Panc1 (cell line): ENCODE measurements around the gene WWOX. TPM values are rescaled to one million over a fixed set of nuclear protein-coding genes. Genes with fewer than 3 reads are reported as not detected.
"Not testable (repeated sequence)": the region's sequence is repeated elsewhere in the genome, so short reads cannot be mapped to it uniquely, and the experiment has no call there.

Source experiments
- ATAC-seq: fragments of 200-7000 bp; cut with Tn5 transposase; 2 replicates; pipeline ENCODE4 v1.9.1; 2020; ENCODE audit warnings: mild to moderate bottlenecking, moderate library complexity
- BruUV-seq: library from RNA; stranded (reverse); fragments of 400-500 nt; replicated peaks from 2 replicates; lab custom pipeline; 2021; lab: Mats Ljungman, UMichigan
- CTCF ChIA-PET: fragments of 300-600 bp; sonication (Branson Sonifier 250); formaldehyde crosslinking; loops from one replicate; lab custom pipeline; 2022; ENCODE audit warnings: antibody characterized with exemption; lab: Charles Lee
- POLR2A ChIA-PET: fragments of 300-600 bp; sonication (Branson Sonifier 250); formaldehyde crosslinking; loops from one replicate; lab custom pipeline; 2022; ENCODE audit warnings: antibody characterized with exemption; lab: Charles Lee
- DNase-seq: peaks from one replicate; pipeline ENCODE4 v3.0.0-alpha.2; 2010; ENCODE audit warnings: low read depth, low spot score
- H3K27ac ChIP-seq: 2 replicates; pipeline ENCODE4 v1.5.1; 2011; ENCODE audit warnings: mild to moderate bottlenecking, low read length, inconsistent platforms
- H3K27me3 ChIP-seq: fragments of 200-500 bp; sonication (Bioruptor generic); 2 replicates; pipeline ENCODE4 v1.6.0; 2014; ENCODE audit warnings: low read length, inconsistent platforms; ENCODE audit not compliant: control insufficient read depth, insufficient read depth
- H3K36me3 ChIP-seq: fragments of 200-500 bp; sonication (Bioruptor generic); 2 replicates; pipeline ENCODE4 v1.5.1; 2014; ENCODE audit warnings: inconsistent platforms, mild to moderate bottlenecking, low read length, moderate library complexity; ENCODE audit not compliant: control insufficient read depth, insufficient read depth
- H3K4me1 ChIP-seq: 2 replicates; pipeline ENCODE4 v1.5.1; 2011; ENCODE audit warnings: inconsistent platforms, mild to moderate bottlenecking, low read length, moderate library complexity; ENCODE audit not compliant: control insufficient read depth, insufficient read depth
- H3K4me3 ChIP-seq, 2 experiments: 2 replicates each; pipeline ENCODE4 v1.5.1; 2011 to 2012; ENCODE audit warnings: low read depth in 2 of 2, low read length in 2 of 2, mild to moderate bottlenecking in 2 of 2, inconsistent platforms in 1 of 2, moderate library complexity in 1 of 2
- H3K9me3 ChIP-seq: fragments of 200-500 bp; sonication (Bioruptor generic); 2 replicates; pipeline ENCODE4 v1.5.1; 2014; ENCODE audit warnings: low read depth, mild to moderate bottlenecking, inconsistent platforms, low read length, moderate library complexity; ENCODE audit not compliant: control insufficient read depth, insufficient read depth
- POLR2AphosphoS5 ChIP-seq: IDR thresholded peaks from 2 replicates; pipeline ENCODE4 v1.6.1; 2012; ENCODE audit warnings: mild to moderate bottlenecking, low read depth, low read length, moderate library complexity
- SIN3A ChIP-seq: IDR thresholded peaks from 2 replicates; pipeline ENCODE4 v1.6.1; 2012; ENCODE audit warnings: low read depth, mild to moderate bottlenecking, low read length, moderate library complexity, borderline replicate concordance; ENCODE audit not compliant: insufficient read depth
- TCF7L2 ChIP-seq: IDR thresholded peaks from 2 replicates; pipeline ENCODE4 v1.6.1; 2011; ENCODE audit warnings: mild to moderate bottlenecking, low read depth, low read length, inconsistent platforms
- in situ Hi-C: cut with HindIII; loops from 2 replicates; pipeline ENCODE4 v1.10.0; 2016; ENCODE audit warnings: low sequenced_read_pairs, low pct_unique_long_range_greater_than_20kb
- intact Hi-C: fragments of 100-400 bp; cut with micrococcal nuclease; formaldehyde crosslinking; loops from one replicate; pipeline ENCODE4 v1.10.0; 2022; ENCODE audit not compliant: unreplicated experiment
- total RNA-seq: library from RNA; stranded (reverse); gene quantifications from one replicate; pipeline ENCODE4 v1.2.1, GENCODE V29; 2021; ENCODE audit not compliant: unreplicated experiment
- TF ChIP-seq, protein P1 (sequence below): fragments of 450-650 bp; IDR thresholded peaks from 2 replicates; pipeline ENCODE4 v1.5.1; 2017; ENCODE audit warnings: mild to moderate bottlenecking
- TF ChIP-seq, protein P2 (sequence below), 2 experiments: IDR thresholded peaks; 2 replicates each; pipeline ENCODE4 v1.6.1; 2011 to 2012; ENCODE audit warnings: low read depth in 2 of 2, control low read depth in 1 of 2, low read length in 1 of 2, mild to moderate bottlenecking in 1 of 2, moderate library complexity in 1 of 2; ENCODE audit not compliant: insufficient read depth in 1 of 2

The WWOX gene
- total RNA-seq, 1 experiment from 2014 or later = 12.5 TPM

DNA sequence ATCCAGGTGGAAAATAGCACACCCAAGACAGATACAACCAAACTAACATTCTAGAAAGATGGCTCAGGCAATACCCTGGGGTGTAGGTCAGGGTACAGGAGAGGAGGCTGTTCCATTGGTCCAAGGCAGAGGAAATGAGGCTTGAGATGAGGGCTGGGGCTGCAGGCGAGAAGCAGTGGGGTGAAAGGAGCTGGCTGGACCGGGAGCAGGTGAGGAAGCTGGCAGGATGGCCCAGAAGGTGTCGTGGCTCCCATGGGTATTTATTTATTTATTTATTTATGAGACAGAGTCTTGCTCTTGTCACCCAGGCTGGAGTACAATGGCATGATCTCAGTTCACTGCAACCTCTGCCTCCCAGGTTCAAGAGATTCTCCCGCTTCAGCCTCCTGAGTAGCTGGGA lies 1161.4 kb downstream of the WWOX start:
- in situ Hi-C loops, H3K27ac ChIP-seq, intact Hi-C loops, DNase-seq, H3K36me3 ChIP-seq, BruUV-seq, H3K4me1 ChIP-seq, ATAC-seq, H3K4me3 ChIP-seq, H3K27me3 ChIP-seq, H3K9me3 ChIP-seq: not testable (repeated sequence)
- ChIA-PET CTCF (interaction anchor here (0.6 kb wide), 2 partner anchors 700 to 1139 kb away, joined by 4 to 6 read pairs; no protein-coding TSS in a partner anchor), POLR2A (interaction anchor here (0.6 kb wide), 1 partner anchor 33 kb away, joined by 3 read pairs; no protein-coding TSS in a partner anchor)

DNA sequence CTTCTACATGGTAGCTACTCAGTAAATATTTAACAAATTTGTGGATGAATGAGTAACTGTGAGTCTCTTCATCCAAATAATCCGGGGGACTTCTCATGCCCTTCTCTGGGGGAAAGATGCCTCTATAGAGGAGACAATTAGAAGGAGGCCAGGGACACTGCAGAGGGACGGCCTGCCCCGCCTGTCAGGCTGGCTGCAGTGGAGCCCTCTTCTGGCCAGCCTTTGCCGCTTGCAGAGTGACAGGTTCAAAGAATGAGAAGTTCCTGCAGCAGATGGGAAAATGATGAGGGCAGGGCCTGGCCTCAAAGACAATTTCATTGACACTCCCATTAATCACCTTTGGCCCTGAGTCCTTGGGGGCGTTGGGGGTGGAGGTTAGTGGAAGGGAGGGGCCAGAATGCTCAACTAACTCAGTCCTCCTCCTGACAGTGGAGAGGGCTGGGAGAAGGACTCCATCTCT lies 1162.1 kb downstream of the WWOX start:
- no peak for DNase-seq
- no peak overlapping the region for H3K4me3 ChIP-seq
- BruUV-seq = no TSS peak
- no peak for ATAC-seq
- CTCF ChIA-PET = interaction anchor here (0.6 kb wide), 1 partner anchor 1140 kb away, joined by 4 read pairs; no protein-coding TSS in a partner anchor
- in situ Hi-C loops = no loop called here
- TF ChIP-seq, protein P1, sequence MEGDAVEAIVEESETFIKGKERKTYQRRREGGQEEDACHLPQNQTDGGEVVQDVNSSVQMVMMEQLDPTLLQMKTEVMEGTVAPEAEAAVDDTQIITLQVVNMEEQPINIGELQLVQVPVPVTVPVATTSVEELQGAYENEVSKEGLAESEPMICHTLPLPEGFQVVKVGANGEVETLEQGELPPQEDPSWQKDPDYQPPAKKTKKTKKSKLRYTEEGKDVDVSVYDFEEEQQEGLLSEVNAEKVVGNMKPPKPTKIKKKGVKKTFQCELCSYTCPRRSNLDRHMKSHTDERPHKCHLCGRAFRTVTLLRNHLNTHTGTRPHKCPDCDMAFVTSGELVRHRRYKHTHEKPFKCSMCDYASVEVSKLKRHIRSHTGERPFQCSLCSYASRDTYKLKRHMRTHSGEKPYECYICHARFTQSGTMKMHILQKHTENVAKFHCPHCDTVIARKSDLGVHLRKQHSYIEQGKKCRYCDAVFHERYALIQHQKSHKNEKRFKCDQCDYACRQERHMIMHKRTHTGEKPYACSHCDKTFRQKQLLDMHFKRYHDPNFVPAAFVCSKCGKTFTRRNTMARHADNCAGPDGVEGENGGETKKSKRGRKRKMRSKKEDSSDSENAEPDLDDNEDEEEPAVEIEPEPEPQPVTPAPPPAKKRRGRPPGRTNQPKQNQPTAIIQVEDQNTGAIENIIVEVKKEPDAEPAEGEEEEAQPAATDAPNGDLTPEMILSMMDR = peak; percentile 53
- TF ChIP-seq TCF7L2 = no peak
- H3K27me3 ChIP-seq = no peaks in the 10 kb centered on the region
- H3K9me3 ChIP-seq = no peaks in the 10 kb centered on the region
- no peaks in the 10 kb centered on the region for H3K36me3 ChIP-seq
- no peak overlapping the region for H3K27ac ChIP-seq
- intact Hi-C loops = no loop called here
- no peaks in the 10 kb centered on the region for H3K4me1 ChIP-seq
- POLR2A ChIA-PET = interaction anchor here (0.6 kb wide), 1 partner anchor 33 kb away, joined by 3 read pairs; no protein-coding TSS in a partner anchor

DNA sequence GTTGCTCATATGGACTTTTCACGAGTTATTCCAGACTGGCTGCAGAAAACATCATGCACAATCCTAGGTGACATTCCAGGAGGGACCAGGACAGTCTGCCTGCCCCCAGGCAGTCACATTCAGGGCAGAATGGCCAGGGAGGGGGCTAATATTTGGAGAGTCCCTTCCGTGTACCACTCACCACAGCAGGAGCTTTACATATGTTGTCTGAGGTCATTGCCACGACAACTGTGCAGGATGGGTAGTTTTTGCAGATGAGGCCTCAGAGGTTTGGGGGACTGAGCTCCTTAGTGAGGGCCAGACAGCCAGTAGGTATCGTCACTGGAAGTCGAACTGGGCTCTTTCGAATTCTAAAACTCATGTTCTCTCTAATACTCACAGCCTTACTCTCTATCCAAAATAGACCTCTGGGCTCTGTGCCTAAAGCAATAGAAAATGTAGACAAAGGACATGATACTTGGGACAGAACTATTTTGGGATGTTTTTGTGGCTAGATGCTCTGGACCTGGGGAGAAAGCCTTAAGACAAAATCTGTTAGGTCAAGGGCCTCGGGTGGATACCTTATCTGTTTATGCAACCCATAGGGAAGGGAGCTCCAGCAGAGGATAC lies 1162.6 kb downstream of the WWOX start:
- Histone ChIP-seq H3K27ac (no peak overlapping the region), H3K4me1 (no peaks in the 10 kb centered on the region), H3K27me3 (no peaks in the 10 kb centered on the region), H3K9me3 (no peaks in the 10 kb centered on the region), H3K36me3 (no peaks in the 10 kb centered on the region), H3K4me3 (no peak overlapping the region)
- no peak for ATAC-seq
- DNase-seq = no peak
- TF ChIP-seq SIN3A = no peak
- TF ChIP-seq POLR2AphosphoS5 = no peak
- TF ChIP-seq, protein P2, sequence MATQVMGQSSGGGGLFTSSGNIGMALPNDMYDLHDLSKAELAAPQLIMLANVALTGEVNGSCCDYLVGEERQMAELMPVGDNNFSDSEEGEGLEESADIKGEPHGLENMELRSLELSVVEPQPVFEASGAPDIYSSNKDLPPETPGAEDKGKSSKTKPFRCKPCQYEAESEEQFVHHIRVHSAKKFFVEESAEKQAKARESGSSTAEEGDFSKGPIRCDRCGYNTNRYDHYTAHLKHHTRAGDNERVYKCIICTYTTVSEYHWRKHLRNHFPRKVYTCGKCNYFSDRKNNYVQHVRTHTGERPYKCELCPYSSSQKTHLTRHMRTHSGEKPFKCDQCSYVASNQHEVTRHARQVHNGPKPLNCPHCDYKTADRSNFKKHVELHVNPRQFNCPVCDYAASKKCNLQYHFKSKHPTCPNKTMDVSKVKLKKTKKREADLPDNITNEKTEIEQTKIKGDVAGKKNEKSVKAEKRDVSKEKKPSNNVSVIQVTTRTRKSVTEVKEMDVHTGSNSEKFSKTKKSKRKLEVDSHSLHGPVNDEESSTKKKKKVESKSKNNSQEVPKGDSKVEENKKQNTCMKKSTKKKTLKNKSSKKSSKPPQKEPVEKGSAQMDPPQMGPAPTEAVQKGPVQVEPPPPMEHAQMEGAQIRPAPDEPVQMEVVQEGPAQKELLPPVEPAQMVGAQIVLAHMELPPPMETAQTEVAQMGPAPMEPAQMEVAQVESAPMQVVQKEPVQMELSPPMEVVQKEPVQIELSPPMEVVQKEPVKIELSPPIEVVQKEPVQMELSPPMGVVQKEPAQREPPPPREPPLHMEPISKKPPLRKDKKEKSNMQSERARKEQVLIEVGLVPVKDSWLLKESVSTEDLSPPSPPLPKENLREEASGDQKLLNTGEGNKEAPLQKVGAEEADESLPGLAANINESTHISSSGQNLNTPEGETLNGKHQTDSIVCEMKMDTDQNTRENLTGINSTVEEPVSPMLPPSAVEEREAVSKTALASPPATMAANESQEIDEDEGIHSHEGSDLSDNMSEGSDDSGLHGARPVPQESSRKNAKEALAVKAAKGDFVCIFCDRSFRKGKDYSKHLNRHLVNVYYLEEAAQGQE (IDR thresholded peaks at IDR 0.05; ENCODE audit: insufficient read depth in 1 of 2, low read depth in 2 of 2, low read length in 1 of 2) = no peak
- TF ChIP-seq, protein P1 = no peak
- TF ChIP-seq TCF7L2 = no peak
- CTCF ChIA-PET = no interaction called here
- BruUV-seq = no TSS peak
- POLR2A ChIA-PET = no interaction called here
- intact Hi-C loops = no loop called here
- in situ Hi-C loops = no loop called here
